ENCODE data around the gene PZP. TPM values are rescaled to one million over a fixed set of nuclear protein-coding genes. Genes with fewer than 3 reads are reported as not detected.

Gene PZP
- total and polyA plus RNA-seq, 9 of the 15 experiments (the other 6 are each of a cell fraction or from before 2014, with no cell fraction given): 0.01 TPM; not detected in 8

DNA sequence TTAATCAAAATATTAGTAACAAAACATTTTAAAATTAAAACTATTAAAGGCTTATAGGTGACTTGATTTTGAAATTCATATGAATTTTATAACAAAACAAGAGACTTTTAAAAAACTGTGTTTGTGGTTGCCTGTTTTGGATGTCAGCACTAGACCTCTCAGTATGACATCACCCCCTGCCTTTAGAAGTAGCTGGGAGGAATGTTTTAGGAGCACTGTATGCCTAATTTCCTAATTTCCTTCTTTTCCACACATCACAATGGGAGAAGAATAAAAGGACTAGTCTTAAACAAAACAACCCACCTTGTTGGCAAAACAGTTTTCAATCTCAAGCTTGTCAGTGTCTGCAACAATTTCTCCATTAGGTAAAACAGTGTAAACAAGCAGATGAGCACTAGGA, 48.1 kb upstream of the PZP start:
- Histone ChIP-seq H3K4me2 (ENCODE audit: insufficient read depth, low read length) (no peak overlapping the region), H3K4me1 (replicated peaks in 1 of 2; ENCODE audit: control insufficient read depth in 2 of 2, insufficient read depth in 2 of 2, low read length in 2 of 2) (no peaks in the 10 kb centered on the region; a peak in 1 of 5 replicates), H3K27ac (ENCODE audit: extremely low read depth, low read depth, low read length) (no peak overlapping the region), H2AFZ (ENCODE audit: low read depth, low read length) (no peak overlapping the region), H3K9ac (ENCODE audit: insufficient read depth in 1 of 2, low read depth in 2 of 2, low read length in 2 of 2) (no peak overlapping the region), H3K79me2 (ENCODE audit: control insufficient read depth, insufficient read depth, low read length) (no peaks in the 10 kb centered on the region), H3K9me3 (replicated peaks; ENCODE audit: control insufficient read depth, insufficient read depth, low read depth, low read length) (no peaks in the 10 kb centered on the region), H3K27me3 (ENCODE audit: control insufficient read depth in 2 of 2, insufficient read depth in 2 of 2, low read length in 2 of 2) (no peaks in the 10 kb centered on the region), H3K9me1 (ENCODE audit: control insufficient read depth, insufficient read depth, low read length) (no peaks in the 10 kb centered on the region), H4K20me1 (replicated peaks; ENCODE audit: control insufficient read depth, insufficient read depth, low read length) (no peaks in the 10 kb centered on the region), H3K4me3 (no peak overlapping the region), H3K36me3 (ENCODE audit: control insufficient read depth, insufficient read depth, low read length) (no peaks in the 10 kb centered on the region)
- ChIA-PET CTCF (ENCODE audit: low intra/inter-chr PET ratio) (no interaction called here), POLR2A (no interaction called here)
- no peak for ATAC-seq
- no peak for FAIRE-seq
- no TSS peak for BruUV-seq (replicated peaks)
- DNase-seq (ENCODE audit: extremely low read depth in 1 of 4, low spot score in 3 of 4): no peak
- in situ Hi-C loops (cut with MboI): no loop called here
- intact Hi-C loops (cut with micrococcal nuclease): no loop called here
- TF ChIP-seq DNMT1 (IDR thresholded peaks at IDR 0.05) (no peak), ZNF583 (CRISPR knock-in tag; IDR thresholded peaks at IDR 0.05) (no peak), BRF1 (IDR thresholded peaks at IDR 0.05; ENCODE audit: borderline replicate concordance, extremely low read depth, insufficient read length) (no peak), HLTF (IDR thresholded peaks at IDR 0.05) (no peak), KLF6 (CRISPR knock-in tag; IDR thresholded peaks at IDR 0.05; ENCODE audit: borderline replicate concordance) (no peak), RBM14 (IDR thresholded peaks at IDR 0.05; ENCODE audit: borderline replicate concordance, insufficient read depth, low read depth, low read length) (no peak), FOXK2 (conservative IDR thresholded peaks at IDR 0.05 in 1 of 2, IDR thresholded peaks at IDR 0.05 in 1 of 2; ENCODE audit: low read depth in 2 of 2) (no peak), NCOA2 (IDR thresholded peaks at IDR 0.05; ENCODE audit: partially characterized antibody in 2 of 2) (no peak), LARP7 (IDR thresholded peaks at IDR 0.05) (no peak), HDAC6 (IDR thresholded peaks at IDR 0.05; ENCODE audit: low read depth, low read length) (no peak), HNRNPUL1 (IDR thresholded peaks at IDR 0.05; ENCODE audit: low read length) (no peak)
- TF ChIP-seq, protein P1, sequence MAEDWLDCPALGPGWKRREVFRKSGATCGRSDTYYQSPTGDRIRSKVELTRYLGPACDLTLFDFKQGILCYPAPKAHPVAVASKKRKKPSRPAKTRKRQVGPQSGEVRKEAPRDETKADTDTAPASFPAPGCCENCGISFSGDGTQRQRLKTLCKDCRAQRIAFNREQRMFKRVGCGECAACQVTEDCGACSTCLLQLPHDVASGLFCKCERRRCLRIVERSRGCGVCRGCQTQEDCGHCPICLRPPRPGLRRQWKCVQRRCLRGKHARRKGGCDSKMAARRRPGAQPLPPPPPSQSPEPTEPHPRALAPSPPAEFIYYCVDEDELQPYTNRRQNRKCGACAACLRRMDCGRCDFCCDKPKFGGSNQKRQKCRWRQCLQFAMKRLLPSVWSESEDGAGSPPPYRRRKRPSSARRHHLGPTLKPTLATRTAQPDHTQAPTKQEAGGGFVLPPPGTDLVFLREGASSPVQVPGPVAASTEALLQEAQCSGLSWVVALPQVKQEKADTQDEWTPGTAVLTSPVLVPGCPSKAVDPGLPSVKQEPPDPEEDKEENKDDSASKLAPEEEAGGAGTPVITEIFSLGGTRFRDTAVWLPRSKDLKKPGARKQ (CRISPR knock-in tag; IDR thresholded peaks at IDR 0.05): no peak
- TF ChIP-seq, protein P2, sequence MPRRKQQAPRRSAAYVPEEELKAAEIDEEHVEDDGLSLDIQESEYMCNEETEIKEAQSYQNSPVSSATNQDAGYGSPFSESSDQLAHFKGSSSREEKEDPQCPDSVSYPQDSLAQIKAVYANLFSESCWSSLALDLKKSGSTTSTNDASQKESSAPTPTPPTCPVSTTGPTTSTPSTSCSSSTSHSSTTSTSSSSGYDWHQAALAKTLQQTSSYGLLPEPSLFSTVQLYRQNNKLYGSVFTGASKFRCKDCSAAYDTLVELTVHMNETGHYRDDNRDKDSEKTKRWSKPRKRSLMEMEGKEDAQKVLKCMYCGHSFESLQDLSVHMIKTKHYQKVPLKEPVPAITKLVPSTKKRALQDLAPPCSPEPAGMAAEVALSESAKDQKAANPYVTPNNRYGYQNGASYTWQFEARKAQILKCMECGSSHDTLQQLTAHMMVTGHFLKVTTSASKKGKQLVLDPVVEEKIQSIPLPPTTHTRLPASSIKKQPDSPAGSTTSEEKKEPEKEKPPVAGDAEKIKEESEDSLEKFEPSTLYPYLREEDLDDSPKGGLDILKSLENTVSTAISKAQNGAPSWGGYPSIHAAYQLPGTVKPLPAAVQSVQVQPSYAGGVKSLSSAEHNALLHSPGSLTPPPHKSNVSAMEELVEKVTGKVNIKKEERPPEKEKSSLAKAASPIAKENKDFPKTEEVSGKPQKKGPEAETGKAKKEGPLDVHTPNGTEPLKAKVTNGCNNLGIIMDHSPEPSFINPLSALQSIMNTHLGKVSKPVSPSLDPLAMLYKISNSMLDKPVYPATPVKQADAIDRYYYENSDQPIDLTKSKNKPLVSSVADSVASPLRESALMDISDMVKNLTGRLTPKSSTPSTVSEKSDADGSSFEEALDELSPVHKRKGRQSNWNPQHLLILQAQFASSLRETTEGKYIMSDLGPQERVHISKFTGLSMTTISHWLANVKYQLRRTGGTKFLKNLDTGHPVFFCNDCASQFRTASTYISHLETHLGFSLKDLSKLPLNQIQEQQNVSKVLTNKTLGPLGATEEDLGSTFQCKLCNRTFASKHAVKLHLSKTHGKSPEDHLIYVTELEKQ (CRISPR knock-in tag; IDR thresholded peaks at IDR 0.05): no peak
- TF ChIP-seq, protein P3, sequence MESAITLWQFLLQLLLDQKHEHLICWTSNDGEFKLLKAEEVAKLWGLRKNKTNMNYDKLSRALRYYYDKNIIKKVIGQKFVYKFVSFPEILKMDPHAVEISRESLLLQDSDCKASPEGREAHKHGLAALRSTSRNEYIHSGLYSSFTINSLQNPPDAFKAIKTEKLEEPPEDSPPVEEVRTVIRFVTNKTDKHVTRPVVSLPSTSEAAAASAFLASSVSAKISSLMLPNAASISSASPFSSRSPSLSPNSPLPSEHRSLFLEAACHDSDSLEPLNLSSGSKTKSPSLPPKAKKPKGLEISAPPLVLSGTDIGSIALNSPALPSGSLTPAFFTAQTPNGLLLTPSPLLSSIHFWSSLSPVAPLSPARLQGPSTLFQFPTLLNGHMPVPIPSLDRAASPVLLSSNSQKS (CRISPR knock-in tag; IDR thresholded peaks at IDR 0.05): no peak
- TF ChIP-seq, protein P4, sequence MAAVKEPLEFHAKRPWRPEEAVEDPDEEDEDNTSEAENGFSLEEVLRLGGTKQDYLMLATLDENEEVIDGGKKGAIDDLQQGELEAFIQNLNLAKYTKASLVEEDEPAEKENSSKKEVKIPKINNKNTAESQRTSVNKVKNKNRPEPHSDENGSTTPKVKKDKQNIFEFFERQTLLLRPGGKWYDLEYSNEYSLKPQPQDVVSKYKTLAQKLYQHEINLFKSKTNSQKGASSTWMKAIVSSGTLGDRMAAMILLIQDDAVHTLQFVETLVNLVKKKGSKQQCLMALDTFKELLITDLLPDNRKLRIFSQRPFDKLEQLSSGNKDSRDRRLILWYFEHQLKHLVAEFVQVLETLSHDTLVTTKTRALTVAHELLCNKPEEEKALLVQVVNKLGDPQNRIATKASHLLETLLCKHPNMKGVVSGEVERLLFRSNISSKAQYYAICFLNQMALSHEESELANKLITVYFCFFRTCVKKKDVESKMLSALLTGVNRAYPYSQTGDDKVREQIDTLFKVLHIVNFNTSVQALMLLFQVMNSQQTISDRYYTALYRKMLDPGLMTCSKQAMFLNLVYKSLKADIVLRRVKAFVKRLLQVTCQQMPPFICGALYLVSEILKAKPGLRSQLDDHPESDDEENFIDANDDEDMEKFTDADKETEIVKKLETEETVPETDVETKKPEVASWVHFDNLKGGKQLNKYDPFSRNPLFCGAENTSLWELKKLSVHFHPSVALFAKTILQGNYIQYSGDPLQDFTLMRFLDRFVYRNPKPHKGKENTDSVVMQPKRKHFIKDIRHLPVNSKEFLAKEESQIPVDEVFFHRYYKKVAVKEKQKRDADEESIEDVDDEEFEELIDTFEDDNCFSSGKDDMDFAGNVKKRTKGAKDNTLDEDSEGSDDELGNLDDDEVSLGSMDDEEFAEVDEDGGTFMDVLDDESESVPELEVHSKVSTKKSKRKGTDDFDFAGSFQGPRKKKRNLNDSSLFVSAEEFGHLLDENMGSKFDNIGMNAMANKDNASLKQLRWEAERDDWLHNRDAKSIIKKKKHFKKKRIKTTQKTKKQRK (IDR thresholded peaks at IDR 0.05; ENCODE audit: borderline replicate concordance, low read depth, low read length): no peak
